DOHH2 (cell line): ENCODE results near the gene USP6NL.

ENCODE experiments used
- H3F3A ChIP-seq: fragments of 200-600 bp; sonication (generic), shearing (Covaris generic); 2 replicates; pipeline ENCODE4 v1.6.0; 2016; ENCODE audit warnings: antibody characterized with exemption, mild to moderate bottlenecking; ENCODE audit not compliant: control insufficient read depth, insufficient read depth
- H3K27ac ChIP-seq: fragments of 200-600 bp; sonication (generic); 2 replicates; pipeline ENCODE4 v1.5.1; 2014; ENCODE audit warnings: low read depth, mild to moderate bottlenecking, low read length, moderate library complexity
- H3K27me3 ChIP-seq: fragments of 200-600 bp; sonication (generic); 2 replicates; pipeline ENCODE4 v1.6.1; 2014; ENCODE audit warnings: mild to moderate bottlenecking, low read length, mixed read lengths; ENCODE audit not compliant: control insufficient read depth
- H3K36me3 ChIP-seq: fragments of 200-600 bp; sonication (generic); 2 replicates; pipeline ENCODE4 v1.6.1; 2014; ENCODE audit warnings: mild to moderate bottlenecking, low read length, moderate library complexity, mixed read lengths; ENCODE audit not compliant: control insufficient read depth
- H3K4me1 ChIP-seq: fragments of 200-600 bp; sonication (generic); 2 replicates; pipeline ENCODE4 v1.6.1; 2014; ENCODE audit warnings: mild to moderate bottlenecking, low read length, mixed read lengths; ENCODE audit not compliant: control insufficient read depth
- H3K4me2 ChIP-seq: fragments of 200-600 bp; sonication (generic); 2 replicates; pipeline ENCODE4 v1.6.0; 2014; ENCODE audit warnings: mild to moderate bottlenecking, low read length, moderate library complexity
- H3K4me3 ChIP-seq: fragments of 200-600 bp; sonication (generic); 2 replicates; pipeline ENCODE4 v1.5.1; 2014; ENCODE audit warnings: mild to moderate bottlenecking, low read length, mixed read lengths
- H3K79me2 ChIP-seq: fragments of 200-600 bp; sonication (generic); 2 replicates; pipeline ENCODE4 v1.6.1; 2014; ENCODE audit warnings: mild to moderate bottlenecking, low read length, mixed read lengths; ENCODE audit not compliant: control insufficient read depth
- H3K9me2 ChIP-seq: fragments of 200-600 bp; sonication (generic); replicated peaks from 2 replicates; pipeline ENCODE4 v1.6.1; 2014; ENCODE audit warnings: mild to moderate bottlenecking, low read length, mixed read lengths; ENCODE audit not compliant: control insufficient read depth
- H3K9me3 ChIP-seq: fragments of 200-600 bp; sonication (generic); 2 replicates; pipeline ENCODE4 v1.6.1; 2014; ENCODE audit warnings: antibody characterized with exemption, low read length, mixed read lengths; ENCODE audit not compliant: control insufficient read depth, insufficient read depth
- H4K20me1 ChIP-seq: fragments of 200-600 bp; sonication (generic); 2 replicates; pipeline ENCODE4 v1.6.0; 2014; ENCODE audit warnings: low read depth, mild to moderate bottlenecking, antibody characterized with exemption, low read length, moderate library complexity; ENCODE audit not compliant: control insufficient read depth, insufficient read depth
- EZH2phosphoT487 ChIP-seq: fragments of 200-600 bp; sonication (generic); IDR thresholded peaks from 2 replicates; pipeline ENCODE4 v1.6.1; 2017; ENCODE audit warnings: borderline replicate concordance, mild to moderate bottlenecking, antibody characterized with exemption, low read length, moderate library complexity, mixed read lengths
- TF ChIP-seq, protein P1 (sequence below): fragments of 200-600 bp; sonication (generic); IDR thresholded peaks from one replicate; pipeline ENCODE4 v1.5.1; 2014; ENCODE audit warnings: antibody characterized with exemption, mild to moderate bottlenecking, low read depth, low read length; ENCODE audit not compliant: poor library complexity, severe bottlenecking

The USP6NL gene

DNA sequence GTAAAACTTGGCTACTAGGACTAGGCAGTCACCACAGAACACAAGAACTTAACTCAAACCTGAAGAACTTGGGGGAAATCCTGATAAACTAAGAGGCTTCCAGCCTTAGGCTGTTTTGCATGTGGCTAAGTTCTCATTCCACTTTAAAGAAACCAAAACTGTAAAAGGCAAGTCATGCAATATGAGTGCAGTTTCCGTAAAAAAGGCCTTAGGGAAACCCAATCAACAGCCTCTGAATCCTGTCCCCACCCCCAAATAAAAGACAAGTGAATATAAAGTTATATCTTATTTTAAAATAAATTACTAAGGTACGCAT lies 95.1 kb downstream of the USP6NL start:
- Histone ChIP-seq H3K27me3 (no peaks in the 10 kb centered on the region), H3K79me2 (peaks cover 62% of the 10 kb centered on the region), H3K4me2 (peak overlapping the region; percentile 70), H3K27ac (peak overlapping the region; percentile 66), H3K36me3 (peaks cover 52% of the 10 kb centered on the region), H3K9me3 (no peaks in the 10 kb centered on the region), H3K4me3 (peak overlapping the region; percentile 45), H3F3A (peaks cover 33% of the 10 kb centered on the region), H4K20me1 (no peaks in the 10 kb centered on the region; the same call in 1 of the 2 replicates), H3K4me1 (peaks cover 35% of the 10 kb centered on the region), H3K9me2 (no peaks in the 10 kb centered on the region)
- TF ChIP-seq, protein P1, sequence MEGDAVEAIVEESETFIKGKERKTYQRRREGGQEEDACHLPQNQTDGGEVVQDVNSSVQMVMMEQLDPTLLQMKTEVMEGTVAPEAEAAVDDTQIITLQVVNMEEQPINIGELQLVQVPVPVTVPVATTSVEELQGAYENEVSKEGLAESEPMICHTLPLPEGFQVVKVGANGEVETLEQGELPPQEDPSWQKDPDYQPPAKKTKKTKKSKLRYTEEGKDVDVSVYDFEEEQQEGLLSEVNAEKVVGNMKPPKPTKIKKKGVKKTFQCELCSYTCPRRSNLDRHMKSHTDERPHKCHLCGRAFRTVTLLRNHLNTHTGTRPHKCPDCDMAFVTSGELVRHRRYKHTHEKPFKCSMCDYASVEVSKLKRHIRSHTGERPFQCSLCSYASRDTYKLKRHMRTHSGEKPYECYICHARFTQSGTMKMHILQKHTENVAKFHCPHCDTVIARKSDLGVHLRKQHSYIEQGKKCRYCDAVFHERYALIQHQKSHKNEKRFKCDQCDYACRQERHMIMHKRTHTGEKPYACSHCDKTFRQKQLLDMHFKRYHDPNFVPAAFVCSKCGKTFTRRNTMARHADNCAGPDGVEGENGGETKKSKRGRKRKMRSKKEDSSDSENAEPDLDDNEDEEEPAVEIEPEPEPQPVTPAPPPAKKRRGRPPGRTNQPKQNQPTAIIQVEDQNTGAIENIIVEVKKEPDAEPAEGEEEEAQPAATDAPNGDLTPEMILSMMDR = no peak
- no peak for TF ChIP-seq EZH2phosphoT487

DNA sequence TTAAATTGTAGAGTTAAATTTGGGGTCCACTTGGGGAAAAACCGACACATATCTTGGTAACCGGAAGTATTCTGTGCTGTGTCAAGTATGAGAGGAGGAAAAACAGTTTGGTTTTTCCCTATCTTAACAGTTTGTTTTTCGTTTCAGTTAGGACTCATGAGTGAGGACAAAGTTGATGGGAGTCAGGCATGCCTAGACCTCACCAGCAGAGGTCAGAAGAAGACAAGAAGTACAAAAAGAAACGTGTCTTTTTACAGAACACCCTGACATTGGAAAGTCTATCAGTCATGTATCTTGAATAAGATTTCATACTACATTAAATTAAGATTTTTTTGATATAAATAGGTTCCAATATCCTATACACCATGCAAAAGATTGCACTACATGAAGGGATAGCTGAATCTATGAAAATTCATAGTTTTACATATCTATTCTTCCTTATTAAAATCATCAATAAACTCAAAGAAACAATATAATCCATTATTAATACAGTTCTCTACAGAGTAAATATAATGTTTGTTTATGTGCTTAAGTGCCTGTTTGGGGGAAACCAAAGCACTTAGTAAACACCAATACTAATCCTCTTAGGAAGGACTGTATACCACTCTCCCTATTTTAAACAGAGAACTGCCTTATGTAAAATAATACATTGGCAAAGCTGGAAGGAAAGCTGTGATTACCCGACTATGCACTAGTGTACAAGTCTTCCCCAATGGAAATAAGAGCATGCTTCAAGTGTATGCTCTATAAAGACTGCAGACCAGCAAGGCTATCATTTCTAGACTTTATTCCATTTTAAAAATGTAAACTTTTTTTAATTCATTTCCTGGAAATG lies 95.6 kb downstream of the USP6NL start:
- H3K4me1 ChIP-seq = peaks cover 35% of the 10 kb centered on the region
- no peak for TF ChIP-seq EZH2phosphoT487
- TF ChIP-seq, protein P1 = peak; percentile 93
- H3K27me3 ChIP-seq = no peaks in the 10 kb centered on the region
- H4K20me1 ChIP-seq = no peaks in the 10 kb centered on the region; the same call in 1 of the 2 replicates
- peaks cover 64% of the 10 kb centered on the region for H3K79me2 ChIP-seq
- no peaks in the 10 kb centered on the region for H3K9me3 ChIP-seq
- peak overlapping the region; percentile 45 for H3K4me3 ChIP-seq
- peaks cover 53% of the 10 kb centered on the region for H3K36me3 ChIP-seq
- H3K27ac ChIP-seq = peak overlapping the region; percentile 66
- no peaks in the 10 kb centered on the region for H3K9me2 ChIP-seq
- peaks cover 31% of the 10 kb centered on the region for H3F3A ChIP-seq
- peak overlapping the region; percentile 70 for H3K4me2 ChIP-seq

DNA sequence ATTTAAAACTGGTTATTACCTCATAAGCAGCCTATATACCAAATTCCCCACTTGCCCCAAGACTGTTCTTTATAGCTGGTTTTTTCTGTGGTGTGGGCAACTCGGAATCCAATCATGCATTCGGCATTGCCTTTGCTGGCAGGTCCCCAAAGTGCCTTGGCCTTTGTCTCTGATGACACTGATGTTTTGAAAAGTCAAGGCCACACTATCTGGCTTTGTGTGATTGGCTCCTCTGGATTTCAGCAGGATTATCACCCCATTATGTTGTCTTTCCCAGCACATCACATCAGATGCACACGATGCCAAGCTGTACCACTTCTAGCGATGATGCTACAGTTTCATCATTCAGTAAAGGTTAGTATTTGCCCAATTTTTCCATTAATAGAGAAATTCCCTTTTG lies 97.7 kb downstream of the USP6NL start:
- Histone ChIP-seq H3K4me2 (no peak overlapping the region), H3K36me3 (peaks cover 59% of the 10 kb centered on the region), H4K20me1 (peaks cover 2% of the 10 kb centered on the region), H3K27me3 (no peaks in the 10 kb centered on the region), H3K4me3 (no peak overlapping the region), H3K27ac (no peak overlapping the region), H3K9me2 (no peaks in the 10 kb centered on the region), H3K79me2 (peaks cover 69% of the 10 kb centered on the region), H3K9me3 (no peaks in the 10 kb centered on the region), H3F3A (peaks cover 30% of the 10 kb centered on the region), H3K4me1 (peaks cover 33% of the 10 kb centered on the region)
- TF ChIP-seq, protein P1 = no peak
- TF ChIP-seq EZH2phosphoT487 = no peak
